SK-N-SH (cell line): ENCODE measurements around the gene ENPP7.

Source experiments
- FOXM1 ChIP-seq: IDR thresholded peaks from 2 replicates; pipeline ENCODE4 v1.4.0; 2012; ENCODE audit warnings: low read depth, mild to moderate bottlenecking
- GABPA ChIP-seq: IDR thresholded peaks from 2 replicates; pipeline ENCODE4 v1.4.0; 2012; ENCODE audit warnings: low read depth, mild to moderate bottlenecking
- JUND ChIP-seq: IDR thresholded peaks from 2 replicates; pipeline ENCODE4 v1.4.0; 2012
- POLR2AphosphoS5 ChIP-seq: IDR thresholded peaks from 2 replicates; pipeline ENCODE4 v1.6.1; 2012; ENCODE audit warnings: low read depth, low read length
- REST ChIP-seq: IDR thresholded peaks from 2 replicates; pipeline ENCODE4 v1.6.1; 2012; ENCODE audit warnings: mild to moderate bottlenecking, low read depth, low read length, moderate library complexity
- SMC3 ChIP-seq: IDR thresholded peaks from 2 replicates; pipeline ENCODE4 v1.6.1; 2012; ENCODE audit warnings: low read depth, low read length, improper control_type of control experiment
- TF ChIP-seq, protein P1 (sequence below): fragments of 200-600 bp; sonication (generic); IDR thresholded peaks from 2 replicates; pipeline ENCODE4 v1.6.1; 2017; ENCODE audit warnings: antibody characterized with exemption, mild to moderate bottlenecking, moderate library complexity
- TF ChIP-seq, protein P2 (sequence below): fragments of 150-350 bp; IDR thresholded peaks from 2 replicates; pipeline ENCODE4 v1.6.1; 2016; ENCODE audit warnings: mild to moderate bottlenecking, low read depth, low read length

DNA sequence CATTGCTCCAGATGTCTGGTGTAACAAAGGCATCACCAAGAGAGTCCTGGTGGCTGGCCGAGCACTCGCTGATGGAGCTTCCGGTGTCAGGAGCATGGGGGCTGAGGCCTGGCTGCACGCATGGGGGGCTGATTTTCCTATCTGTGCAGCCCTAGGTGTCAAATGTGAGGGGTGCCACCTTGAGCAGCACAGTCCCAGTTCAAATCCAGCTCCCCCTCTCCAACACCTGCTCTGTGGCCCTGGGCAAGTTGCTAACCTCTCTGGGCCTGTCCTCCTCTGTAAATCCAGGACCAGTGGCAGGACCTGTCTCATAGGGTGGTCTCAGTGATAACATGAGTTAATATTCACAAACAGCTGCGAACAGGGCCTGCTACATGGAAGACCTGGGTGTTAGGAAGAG lies 12.9 kb downstream of the ENPP7 start:
- TF ChIP-seq, protein P1, sequence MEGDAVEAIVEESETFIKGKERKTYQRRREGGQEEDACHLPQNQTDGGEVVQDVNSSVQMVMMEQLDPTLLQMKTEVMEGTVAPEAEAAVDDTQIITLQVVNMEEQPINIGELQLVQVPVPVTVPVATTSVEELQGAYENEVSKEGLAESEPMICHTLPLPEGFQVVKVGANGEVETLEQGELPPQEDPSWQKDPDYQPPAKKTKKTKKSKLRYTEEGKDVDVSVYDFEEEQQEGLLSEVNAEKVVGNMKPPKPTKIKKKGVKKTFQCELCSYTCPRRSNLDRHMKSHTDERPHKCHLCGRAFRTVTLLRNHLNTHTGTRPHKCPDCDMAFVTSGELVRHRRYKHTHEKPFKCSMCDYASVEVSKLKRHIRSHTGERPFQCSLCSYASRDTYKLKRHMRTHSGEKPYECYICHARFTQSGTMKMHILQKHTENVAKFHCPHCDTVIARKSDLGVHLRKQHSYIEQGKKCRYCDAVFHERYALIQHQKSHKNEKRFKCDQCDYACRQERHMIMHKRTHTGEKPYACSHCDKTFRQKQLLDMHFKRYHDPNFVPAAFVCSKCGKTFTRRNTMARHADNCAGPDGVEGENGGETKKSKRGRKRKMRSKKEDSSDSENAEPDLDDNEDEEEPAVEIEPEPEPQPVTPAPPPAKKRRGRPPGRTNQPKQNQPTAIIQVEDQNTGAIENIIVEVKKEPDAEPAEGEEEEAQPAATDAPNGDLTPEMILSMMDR, result no peak
- TF ChIP-seq POLR2AphosphoS5 (no peak), FOXM1 (no peak), REST (no peak), JUND (no peak), GABPA (no peak), SMC3 (no peak)
- TF ChIP-seq, protein P2, sequence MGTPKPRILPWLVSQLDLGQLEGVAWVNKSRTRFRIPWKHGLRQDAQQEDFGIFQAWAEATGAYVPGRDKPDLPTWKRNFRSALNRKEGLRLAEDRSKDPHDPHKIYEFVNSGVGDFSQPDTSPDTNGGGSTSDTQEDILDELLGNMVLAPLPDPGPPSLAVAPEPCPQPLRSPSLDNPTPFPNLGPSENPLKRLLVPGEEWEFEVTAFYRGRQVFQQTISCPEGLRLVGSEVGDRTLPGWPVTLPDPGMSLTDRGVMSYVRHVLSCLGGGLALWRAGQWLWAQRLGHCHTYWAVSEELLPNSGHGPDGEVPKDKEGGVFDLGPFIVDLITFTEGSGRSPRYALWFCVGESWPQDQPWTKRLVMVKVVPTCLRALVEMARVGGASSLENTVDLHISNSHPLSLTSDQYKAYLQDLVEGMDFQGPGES, result no peak
